Endothelial cell of umbilical vein (primary cell): Measurements from ENCODE around the gene P2RX2. TPM values are rescaled to one million over a fixed set of nuclear protein-coding genes. Genes with fewer than 3 reads are reported as not detected.

Experiments
- BruUV-seq: library from RNA; stranded (reverse); fragments of 400-500 nt; replicated peaks from 2 replicates; lab custom pipeline; 2021; lab: Mats Ljungman, UMichigan
- CTCF ChIA-PET: fragments of 300-600, 350-600 bp; sonication (Branson Sonifier 250); formaldehyde crosslinking; loops from one replicate; lab custom pipeline; 2021; ENCODE audit warnings: antibody characterized with exemption, inconsistent platforms; lab: Charles Lee
- POLR2A ChIA-PET: fragments of 300-600, 350-600 bp; sonication (Branson Sonifier 250); formaldehyde crosslinking; loops from one replicate; lab custom pipeline; 2021; ENCODE audit warnings: antibody characterized with exemption, inconsistent platforms; lab: Charles Lee
- DNase-seq: peaks from one replicate; pipeline ENCODE4 v3.0.0-alpha.2; 2011; ENCODE audit warnings: low read depth, low spot score
- FAIRE-seq: peaks from 2 replicates; lab custom pipeline; 2011; peaks lifted over from hg19 to GRCh38; lab: Jason Lieb, UNC
- H2AFZ ChIP-seq: 2 replicates; pipeline ENCODE4 v1.6.0; 2012; ENCODE audit warnings: low read depth, low read length, control low read depth, inconsistent platforms
- H3K27ac ChIP-seq: 2 replicates; pipeline ENCODE4 v1.5.1; 2011; ENCODE audit warnings: low read depth, mild to moderate bottlenecking, control low read depth, low read length, moderate library complexity; ENCODE audit not compliant: insufficient read depth
- H3K27me3 ChIP-seq, 2 experiments: 2 replicates each; pipeline versions ENCODE4 v1.6.0 to v1.6.1; 2011; ENCODE audit warnings: low read length in 2 of 2, mixed read lengths in 1 of 2; ENCODE audit not compliant: control insufficient read depth in 2 of 2, insufficient read depth in 2 of 2
- H3K36me3 ChIP-seq, 2 experiments: 2 replicates in 1 of 2; 3 replicates in 1 of 2; pipeline ENCODE4 v1.5.1; 2011; ENCODE audit warnings: low read length in 2 of 2, mild to moderate bottlenecking in 1 of 2, moderate library complexity in 1 of 2; ENCODE audit not compliant: control insufficient read depth in 2 of 2, insufficient read depth in 2 of 2; ENCODE audit errors: extremely low read depth in 1 of 2
- H3K4me1 ChIP-seq: 3 replicates; pipeline ENCODE4 v1.5.1; 2011; ENCODE audit warnings: mild to moderate bottlenecking, low read length; ENCODE audit not compliant: control insufficient read depth, insufficient read depth; ENCODE audit errors: extremely low read depth
- H3K4me2 ChIP-seq: 2 replicates; pipeline ENCODE4 v1.6.1; 2011; ENCODE audit warnings: low read length, control low read depth, mixed read lengths; ENCODE audit not compliant: insufficient read depth
- H3K4me3 ChIP-seq, 3 experiments: fragments of 200-600 bp in 1 of 3; sonication (generic), shearing (Covaris generic) in 1 of 3; replicated peaks in 1 of 3; 2 replicates each; pipeline ENCODE4 v1.5.1; 2011 to 2016; ENCODE audit warnings: control low read depth in 3 of 3, low read length in 3 of 3, mild to moderate bottlenecking in 2 of 3, inconsistent platforms in 1 of 3, low read depth in 1 of 3, moderate library complexity in 1 of 3; ENCODE audit not compliant: insufficient read depth in 1 of 3
- H3K79me2 ChIP-seq: 2 replicates; pipeline ENCODE4 v1.6.0; 2012; ENCODE audit warnings: low read length, inconsistent platforms; ENCODE audit not compliant: control insufficient read depth, insufficient read depth
- H3K9ac ChIP-seq: replicated peaks from 2 replicates; pipeline ENCODE3; 2011; ENCODE audit warnings: low read length, control low read depth; ENCODE audit not compliant: insufficient read depth; ENCODE audit errors: extremely low read depth
- H3K9me1 ChIP-seq: replicated peaks from 3 replicates; pipeline ENCODE4 v1.6.0; 2011; ENCODE audit warnings: mild to moderate bottlenecking, low read length; ENCODE audit not compliant: control insufficient read depth, insufficient read depth; ENCODE audit errors: extremely low read depth
- H3K9me3 ChIP-seq: replicated peaks from 2 replicates; pipeline ENCODE4 v1.5.1; 2012; ENCODE audit warnings: low read length, inconsistent platforms; ENCODE audit not compliant: control insufficient read depth, insufficient read depth
- H4K20me1 ChIP-seq: replicated peaks from 2 replicates; pipeline ENCODE3; 2011; ENCODE audit warnings: mild to moderate bottlenecking, low read length; ENCODE audit not compliant: control insufficient read depth, insufficient read depth; ENCODE audit errors: extremely low read depth
- EZH2 ChIP-seq: IDR thresholded peaks from 2 replicates; pipeline ENCODE4 v1.6.1; 2012; ENCODE audit warnings: borderline replicate concordance, low read depth, mild to moderate bottlenecking, moderate library complexity, low read length, inconsistent platforms; ENCODE audit not compliant: severe bottlenecking
- FOS ChIP-seq: IDR thresholded peaks from 2 replicates; pipeline ENCODE4 v1.6.1; 2011; ENCODE audit warnings: mild to moderate bottlenecking, low read length, moderate library complexity, borderline replicate concordance; ENCODE audit not compliant: insufficient read depth
- GATA2 ChIP-seq: IDR thresholded peaks from 2 replicates; pipeline ENCODE4 v1.7.0; 2011; ENCODE audit warnings: low read depth, mild to moderate bottlenecking, moderate library complexity, mixed read lengths, low read length; ENCODE audit not compliant: insufficient read length, insufficient read depth
- JUN ChIP-seq: IDR thresholded peaks from 2 replicates; pipeline ENCODE4 v1.6.1; 2011; ENCODE audit warnings: borderline replicate concordance, low read depth; ENCODE audit not compliant: insufficient read length, insufficient read depth
- MYC ChIP-seq: IDR thresholded peaks from one replicate; pipeline ENCODE4 v1.6.1; 2011; ENCODE audit warnings: mild to moderate bottlenecking, low read depth, low read length
- POLR2A ChIP-seq: IDR thresholded peaks from 2 replicates; pipeline ENCODE4 v1.6.1; 2012; ENCODE audit warnings: low read depth, mild to moderate bottlenecking, control low read depth, low read length
- POLR2AphosphoS5 ChIP-seq: IDR thresholded peaks from 2 replicates; pipeline ENCODE4 v1.6.1; 2012; ENCODE audit warnings: low read depth, mild to moderate bottlenecking, control low read depth, low read length, moderate library complexity; ENCODE audit not compliant: insufficient read depth
- dilution Hi-C: fragments of 300-500 bp; cut with MboI; formaldehyde crosslinking; loops from one replicate; pipeline ENCODE4 v1.15.0; 2019; ENCODE audit warnings: low sequenced_read_pairs; ENCODE audit not compliant: extremely low pct_ligation_motif_present
- intact Hi-C: fragments of 100-400 bp; cut with micrococcal nuclease; formaldehyde crosslinking; loops from one replicate; pipeline ENCODE4 v1.10.0; 2022
- polyA plus RNA-seq, 4 experiments: library from polyadenylated mRNA; depleted of rRNA in 3 of 4; stranded (reverse) in 3 of 4; unstranded in 1 of 4; fragments of >200 nt; gene quantifications; 2 replicates each; pipeline versions ENCODE4 v1.2.1 to v1.2.3, GENCODE V29; 2011 to 2012; ENCODE audit warnings: missing spikeins in 1 of 4
- total RNA-seq: library from RNA; stranded (reverse); gene quantifications from 2 replicates; pipeline ENCODE4 v1.2.3, GENCODE V29; 2021
- TF ChIP-seq, protein P1 (sequence below): IDR thresholded peaks from 2 replicates; pipeline ENCODE4 v1.6.1; 2011; ENCODE audit not compliant: insufficient read depth, insufficient read length
- TF ChIP-seq, protein P2 (sequence below), 2 donors: IDR thresholded peaks; 1 replicate in 1 of 2; 2 replicates in 1 of 2; pipeline ENCODE4 v1.5.1; 2011; ENCODE audit warnings: low read length in 2 of 2, mild to moderate bottlenecking in 2 of 2, moderate library complexity in 2 of 2, control low read depth in 1 of 2, inconsistent platforms in 1 of 2, low read depth in 1 of 2; ENCODE audit not compliant: insufficient read depth in 1 of 2; ENCODE audit errors: extremely low read depth in 1 of 2

Gene P2RX2
- total and polyA plus RNA-seq, 2 donors (not counting 3 experiments of a cell fraction or from before 2014, with no cell fraction given), result not detected

- DNase-seq (no peak), FAIRE-seq (no peak)
- CTCF ChIA-PET, result interaction anchor here (1.0 to 1.5 kb wide), 2 partner anchors 37 to 163 kb away, joined by 4 read pairs; no protein-coding TSS in a partner anchor
- Histone ChIP-seq H3K4me3 (no peak overlapping the region), H3K4me1 (no peaks in the 10 kb centered on the region), H2AFZ (no peak overlapping the region), H3K9me3 (no peaks in the 10 kb centered on the region), H3K36me3 (peaks cover 2 to 36% of the 10 kb centered on the region in 2 experiments), H4K20me1 (no peaks in the 10 kb centered on the region), H3K27ac (no peak overlapping the region), H3K9ac (no peak overlapping the region), H3K79me2 (no peaks in the 10 kb centered on the region), H3K9me1 (no peaks in the 10 kb centered on the region), H3K4me2 (no peak overlapping the region), H3K27me3 (peaks cover 0 to under 1% of the 10 kb centered on the region in 2 experiments)
- dilution Hi-C loops (no loop called here), intact Hi-C loops (no loop called here)
- BruUV-seq, result no TSS peak
- POLR2A ChIA-PET, result no interaction called here
- TF ChIP-seq GATA2, result no peak
- TF ChIP-seq MYC, result no peak
- no peak for TF ChIP-seq FOS
- no peak for TF ChIP-seq POLR2A
- no peak for TF ChIP-seq EZH2
- TF ChIP-seq JUN, result no peak
- TF ChIP-seq, protein P1, sequence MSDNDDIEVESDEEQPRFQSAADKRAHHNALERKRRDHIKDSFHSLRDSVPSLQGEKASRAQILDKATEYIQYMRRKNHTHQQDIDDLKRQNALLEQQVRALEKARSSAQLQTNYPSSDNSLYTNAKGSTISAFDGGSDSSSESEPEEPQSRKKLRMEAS, result no peak
- no peak for TF ChIP-seq POLR2AphosphoS5
- TF ChIP-seq, protein P2, sequence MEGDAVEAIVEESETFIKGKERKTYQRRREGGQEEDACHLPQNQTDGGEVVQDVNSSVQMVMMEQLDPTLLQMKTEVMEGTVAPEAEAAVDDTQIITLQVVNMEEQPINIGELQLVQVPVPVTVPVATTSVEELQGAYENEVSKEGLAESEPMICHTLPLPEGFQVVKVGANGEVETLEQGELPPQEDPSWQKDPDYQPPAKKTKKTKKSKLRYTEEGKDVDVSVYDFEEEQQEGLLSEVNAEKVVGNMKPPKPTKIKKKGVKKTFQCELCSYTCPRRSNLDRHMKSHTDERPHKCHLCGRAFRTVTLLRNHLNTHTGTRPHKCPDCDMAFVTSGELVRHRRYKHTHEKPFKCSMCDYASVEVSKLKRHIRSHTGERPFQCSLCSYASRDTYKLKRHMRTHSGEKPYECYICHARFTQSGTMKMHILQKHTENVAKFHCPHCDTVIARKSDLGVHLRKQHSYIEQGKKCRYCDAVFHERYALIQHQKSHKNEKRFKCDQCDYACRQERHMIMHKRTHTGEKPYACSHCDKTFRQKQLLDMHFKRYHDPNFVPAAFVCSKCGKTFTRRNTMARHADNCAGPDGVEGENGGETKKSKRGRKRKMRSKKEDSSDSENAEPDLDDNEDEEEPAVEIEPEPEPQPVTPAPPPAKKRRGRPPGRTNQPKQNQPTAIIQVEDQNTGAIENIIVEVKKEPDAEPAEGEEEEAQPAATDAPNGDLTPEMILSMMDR (IDR thresholded peaks at IDR 0.05; ENCODE audit: extremely low read depth in 1 of 2, insufficient read depth in 1 of 2, low read depth in 1 of 2, low read length in 2 of 2), result no peak
Observed at GRCh38 chr12:132577191-132577920, 41.2 kb upstream of the P2RX2 start.
